GM21737 (cell line): ENCODE data around the gene PPP1R2.

ENCODE experiments used
- ATAC-seq: cut with Tn5 transposase; IDR thresholded peaks from one replicate; pipeline ENCODE4 v1.9.1; 2021; ENCODE audit warnings: mild to moderate bottlenecking, moderate library complexity; ENCODE audit not compliant: unreplicated experiment

The PPP1R2 gene

GRCh38 chr3:195568630-195569029 lies 25.5 kb upstream of the PPP1R2 start:
- ATAC-seq: no peak

GRCh38 chr3:195566797-195567196 lies 23.7 kb upstream of the PPP1R2 start:
- no peak for ATAC-seq

- ATAC-seq: no peak
These were observed 22.6 kb upstream of the PPP1R2 start for GRCh38 chr3:195565716-195566115.

- no peak for ATAC-seq
These were observed 20.2 kb upstream of the PPP1R2 start for GRCh38 chr3:195563317-195563716.

GRCh38 chr3:195559723-195560409 lies 16.7 kb upstream of the PPP1R2 start:
- ATAC-seq: no peak

GRCh38 chr3:195558602-195559001 lies 15.5 kb upstream of the PPP1R2 start:
- ATAC-seq: no peak

- ATAC-seq: no peak
These were observed 14.2 kb upstream of the PPP1R2 start for GRCh38 chr3:195557322-195557721.

- no peak for ATAC-seq
These were observed 13.3 kb upstream of the PPP1R2 start for GRCh38 chr3:195556390-195556789.

- no peak for ATAC-seq
These were observed 12.0 kb upstream of the PPP1R2 start for GRCh38 chr3:195555110-195555509.

- ATAC-seq: no peak
These were observed 11.3 kb upstream of the PPP1R2 start for GRCh38 chr3:195554458-195554857.

GRCh38 chr3:195553268-195553667 lies 10.1 kb upstream of the PPP1R2 start:
- no peak for ATAC-seq

GRCh38 chr3:195551381-195551978 lies 8.4 kb upstream of the PPP1R2 start:
- no peak for ATAC-seq

- ATAC-seq: peak; percentile 35
These were observed 7.6 kb upstream of the PPP1R2 start for GRCh38 chr3:195550723-195551122.

- ATAC-seq: peak; percentile 79
These were observed 6.9 kb upstream of the PPP1R2 start for GRCh38 chr3:195549931-195550519.

GRCh38 chr3:195548987-195549386 lies 5.9 kb upstream of the PPP1R2 start:
- no peak for ATAC-seq

GRCh38 chr3:195548501-195548900 lies 5.4 kb upstream of the PPP1R2 start:
- ATAC-seq: no peak

GRCh38 chr3:195548006-195548405 lies 4.9 kb upstream of the PPP1R2 start:
- no peak for ATAC-seq

GRCh38 chr3:195546130-195546560 lies 3.0 kb upstream of the PPP1R2 start:
- no peak for ATAC-seq

- no peak for ATAC-seq
These were observed 1.5 kb upstream of the PPP1R2 start for GRCh38 chr3:195544634-195545033.

- no peak for ATAC-seq
These were observed 1.1 kb upstream of the PPP1R2 start for GRCh38 chr3:195544230-195544536.

- ATAC-seq: no peak
These were observed 540 bp upstream of the PPP1R2 start for GRCh38 chr3:195543500-195544229.

GRCh38 chr3:195542316-195542697 lies 818 bp downstream of the PPP1R2 start:
- ATAC-seq: no peak
